HL-60 (cell line): ENCODE results near the gene MAGI2.

Source experiments
- DNase-seq, 2 experiments: peaks; one replicate each; pipeline ENCODE4 v3.0.0-alpha.2; 2010 to 2020; ENCODE audit warnings: low read depth in 1 of 2, low spot score in 1 of 2
- H3K27ac ChIP-seq: fragments of 250-450 bp; sonication (Bioruptor Pico); replicated peaks from 2 replicates; pipeline ENCODE4 v1.5.1; 2020; ENCODE audit warnings: mild to moderate bottlenecking, moderate library complexity
- H3K27me3 ChIP-seq: fragments of 250-450 bp; sonication (Bioruptor Pico); 2 replicates; pipeline ENCODE4 v1.5.1; 2021; ENCODE audit warnings: mild to moderate bottlenecking, moderate library complexity; ENCODE audit not compliant: insufficient read depth, poor library complexity, severe bottlenecking
- H3K4me3 ChIP-seq: replicated peaks from 2 replicates; pipeline ENCODE4 v1.5.1; 2011; ENCODE audit warnings: mild to moderate bottlenecking, control low read depth, low read length; ENCODE audit not compliant: insufficient read depth
- CTCF ChIP-seq: IDR thresholded peaks from one replicate; pipeline ENCODE4 v1.5.1; 2011; ENCODE audit warnings: low read length, control low read depth, inconsistent platforms; ENCODE audit not compliant: insufficient read depth
- GABPA ChIP-seq: IDR thresholded peaks from 2 replicates; pipeline ENCODE4 v1.6.1; 2012; ENCODE audit warnings: low read depth
- POLR2AphosphoS5 ChIP-seq: IDR thresholded peaks from 2 replicates; pipeline ENCODE4 v1.6.1; 2012; ENCODE audit warnings: low read depth
- REST ChIP-seq: IDR thresholded peaks from 2 replicates; pipeline ENCODE4 v1.6.1; 2012; ENCODE audit warnings: low read depth; ENCODE audit not compliant: insufficient replicate concordance
- SPI1 ChIP-seq: IDR thresholded peaks from 2 replicates; pipeline ENCODE4 v1.6.1; 2012; ENCODE audit warnings: low read depth, mild to moderate bottlenecking, borderline replicate concordance

MAGI2 gene

GRCh38 chr7:78057571-78057970, 1395.9 kb downstream of the MAGI2 start:
- Histone ChIP-seq H3K4me3 (no peak overlapping the region), H3K27ac (no peak overlapping the region), H3K27me3 (peaks cover 7% of the 10 kb centered on the region)
- TF ChIP-seq REST = no peak
- no peak for TF ChIP-seq CTCF
- no peak for TF ChIP-seq POLR2AphosphoS5
- no peak for TF ChIP-seq SPI1
- TF ChIP-seq GABPA = no peak
- no peak for DNase-seq

GRCh38 chr7:78055599-78055998, 1397.9 kb downstream of the MAGI2 start:
- Histone ChIP-seq H3K27me3 (peaks cover 7% of the 10 kb centered on the region), H3K27ac (no peak overlapping the region), H3K4me3 (no peak overlapping the region)
- no peak for DNase-seq
- TF ChIP-seq REST = no peak
- no peak for TF ChIP-seq POLR2AphosphoS5
- no peak for TF ChIP-seq GABPA
- no peak for TF ChIP-seq SPI1
- no peak for TF ChIP-seq CTCF

- Histone ChIP-seq H3K27ac (no peak overlapping the region), H3K27me3 (peaks cover 4% of the 10 kb centered on the region), H3K4me3 (no peak overlapping the region)
- no peak for DNase-seq
- TF ChIP-seq REST (no peak), SPI1 (no peak), POLR2AphosphoS5 (no peak), GABPA (no peak), CTCF (no peak)
These were observed 1398.4 kb downstream of the MAGI2 start for GRCh38 chr7:78055001-78055573.
